HFF-Myc (cell line): ENCODE results near the gene RAP1B.

Experiments
- DNase-seq: peaks from one replicate; pipeline ENCODE4 v3.0.0-alpha.2; 2011; ENCODE audit warnings: low read depth; ENCODE audit errors: extremely low read depth
- H3K4me3 ChIP-seq: replicated peaks from 2 replicates; pipeline ENCODE4 v1.5.1; 2011; ENCODE audit warnings: low read depth, mild to moderate bottlenecking, control low read depth, low read length
- TF ChIP-seq, protein P1 (sequence below): IDR thresholded peaks from 2 replicates; pipeline ENCODE4 v1.5.1; 2012; ENCODE audit warnings: mild to moderate bottlenecking, low read depth, low read length, control low read depth; ENCODE audit errors: missing control alignments

The RAP1B gene

DNA sequence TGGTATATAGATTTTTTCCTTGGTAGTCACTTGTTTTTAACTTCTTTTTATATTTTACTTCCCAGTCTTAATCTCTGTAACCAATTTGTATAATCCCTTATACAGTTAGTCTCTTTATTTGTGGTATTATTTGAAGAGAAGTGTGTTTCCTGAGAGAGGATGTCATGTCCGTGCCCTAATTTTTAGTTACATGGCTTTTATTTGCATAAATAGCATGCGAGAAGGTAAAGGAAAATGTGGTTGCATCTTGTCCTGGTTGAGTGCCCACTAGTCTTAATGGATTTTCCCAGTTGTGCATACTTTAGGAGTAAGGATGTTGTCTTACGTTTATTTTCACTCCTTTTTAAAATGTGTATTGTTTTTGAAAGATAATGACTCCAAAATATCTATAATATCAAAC is 27.5 kb downstream of the RAP1B start:
- DNase-seq = no peak
- no peak overlapping the region for H3K4me3 ChIP-seq
- TF ChIP-seq, protein P1, sequence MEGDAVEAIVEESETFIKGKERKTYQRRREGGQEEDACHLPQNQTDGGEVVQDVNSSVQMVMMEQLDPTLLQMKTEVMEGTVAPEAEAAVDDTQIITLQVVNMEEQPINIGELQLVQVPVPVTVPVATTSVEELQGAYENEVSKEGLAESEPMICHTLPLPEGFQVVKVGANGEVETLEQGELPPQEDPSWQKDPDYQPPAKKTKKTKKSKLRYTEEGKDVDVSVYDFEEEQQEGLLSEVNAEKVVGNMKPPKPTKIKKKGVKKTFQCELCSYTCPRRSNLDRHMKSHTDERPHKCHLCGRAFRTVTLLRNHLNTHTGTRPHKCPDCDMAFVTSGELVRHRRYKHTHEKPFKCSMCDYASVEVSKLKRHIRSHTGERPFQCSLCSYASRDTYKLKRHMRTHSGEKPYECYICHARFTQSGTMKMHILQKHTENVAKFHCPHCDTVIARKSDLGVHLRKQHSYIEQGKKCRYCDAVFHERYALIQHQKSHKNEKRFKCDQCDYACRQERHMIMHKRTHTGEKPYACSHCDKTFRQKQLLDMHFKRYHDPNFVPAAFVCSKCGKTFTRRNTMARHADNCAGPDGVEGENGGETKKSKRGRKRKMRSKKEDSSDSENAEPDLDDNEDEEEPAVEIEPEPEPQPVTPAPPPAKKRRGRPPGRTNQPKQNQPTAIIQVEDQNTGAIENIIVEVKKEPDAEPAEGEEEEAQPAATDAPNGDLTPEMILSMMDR = no peak

DNA sequence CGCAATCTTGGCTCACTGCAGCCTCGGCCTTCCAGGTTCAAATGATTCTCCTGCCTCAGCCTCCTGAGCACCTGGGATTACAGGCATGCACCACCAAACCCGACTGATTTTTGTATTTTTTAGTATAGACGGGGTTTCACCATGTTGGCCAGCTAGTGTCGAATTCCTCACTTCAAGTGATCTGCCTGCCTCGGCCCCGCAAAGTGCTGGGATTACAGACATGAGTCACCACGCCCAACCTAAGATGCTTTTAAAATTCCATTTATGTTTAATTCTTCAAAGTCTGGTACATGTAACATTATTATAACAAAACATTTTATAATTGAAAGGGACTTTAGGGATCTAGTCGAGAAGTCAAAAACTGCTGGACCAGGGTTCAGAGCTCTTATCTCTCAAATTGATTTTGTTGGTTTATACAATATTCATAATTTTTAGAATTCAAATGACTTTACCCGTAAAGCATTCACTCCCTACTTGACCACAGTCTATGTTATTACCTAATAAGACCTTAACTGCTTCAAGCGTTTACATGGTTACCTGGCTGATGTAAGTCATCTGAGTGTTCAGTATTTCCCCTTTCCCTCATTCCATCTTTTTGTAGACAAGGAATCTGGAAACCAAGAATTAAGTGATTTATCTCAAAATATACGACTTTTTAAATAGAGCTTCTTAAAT is 28.2 kb downstream of the RAP1B start:
- TF ChIP-seq, protein P1 = no peak

GRCh38 chr12:68639396-68639767 is 28.7 kb downstream of the RAP1B start:
- no peak overlapping the region for H3K4me3 ChIP-seq
- no peak for DNase-seq
- TF ChIP-seq, protein P1 = no peak

More for the DNA sequence above, 28.2 kb downstream of the RAP1B start:
- DNase-seq = no peak
- no peak overlapping the region for H3K4me3 ChIP-seq

DNA sequence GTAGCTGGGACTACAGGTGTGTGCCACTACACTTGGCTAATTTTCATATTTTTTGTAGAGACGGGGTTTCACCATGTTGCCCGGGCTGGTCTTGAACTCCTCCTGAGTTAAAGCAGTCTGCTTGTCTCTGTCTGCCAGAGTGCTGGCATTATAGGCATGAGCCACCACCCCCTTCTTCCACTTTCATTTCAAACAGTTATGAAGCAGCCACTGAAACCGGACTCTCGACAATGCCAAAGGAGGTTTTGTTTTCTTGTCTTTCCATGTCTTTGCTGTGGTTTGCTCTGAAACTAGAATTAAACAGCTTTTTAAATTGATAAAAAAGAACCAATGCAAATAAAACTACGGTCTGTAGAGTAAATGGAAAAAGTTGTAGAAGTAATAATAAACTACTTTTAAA is 30.4 kb downstream of the RAP1B start:
- no peak overlapping the region for H3K4me3 ChIP-seq
- TF ChIP-seq, protein P1 = no peak
- no peak for DNase-seq

DNA sequence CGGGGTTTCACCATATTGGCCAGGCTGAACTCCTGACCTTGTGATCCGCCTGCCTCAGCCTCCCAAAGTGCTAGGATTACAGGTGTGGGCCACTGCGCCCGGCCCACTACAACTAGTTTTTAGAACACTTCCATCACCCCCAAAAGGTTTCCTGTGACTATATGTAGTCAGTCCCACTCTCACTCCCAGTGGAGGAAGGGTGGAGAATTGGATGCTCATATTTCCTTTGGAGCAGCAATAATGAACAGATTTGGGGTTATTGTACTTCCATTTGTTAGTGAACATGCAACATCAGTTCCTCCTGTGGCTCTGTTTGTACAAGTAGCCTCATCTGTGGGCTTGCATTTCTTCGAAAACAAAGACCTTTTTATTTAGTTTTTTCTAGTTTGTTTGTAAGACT is 35.8 kb downstream of the RAP1B start:
- TF ChIP-seq, protein P1 = no peak
- no peak overlapping the region for H3K4me3 ChIP-seq
- DNase-seq = no peak

GRCh38 chr12:68647507-68647906 is 36.8 kb downstream of the RAP1B start:
- no peak for DNase-seq
- TF ChIP-seq, protein P1 = no peak
- no peak overlapping the region for H3K4me3 ChIP-seq

GRCh38 chr12:68648179-68648578 is 37.5 kb downstream of the RAP1B start:
- H3K4me3 ChIP-seq = no peak overlapping the region
- DNase-seq = no peak
- TF ChIP-seq, protein P1 = no peak
